Neural progenitor cell (in vitro differentiated cells): ENCODE data around the gene TTYH1. TPM values are rescaled to one million over a fixed set of nuclear protein-coding genes. Genes with fewer than 3 reads are reported as not detected.

Experiments used
- DNase-seq: peaks from one replicate; pipeline ENCODE4 v3.0.0-alpha.2; 2016; ENCODE audit warnings: low spot score
- H2AFZ ChIP-seq: fragments of 200-600 bp; sonication (generic); replicated peaks from 2 replicates; pipeline ENCODE4 v1.6.1; 2016; ENCODE audit warnings: antibody characterized with exemption
- H3F3A ChIP-seq: fragments of 200-600 bp; sonication (generic); 2 replicates; pipeline ENCODE4 v1.6.1; 2016; ENCODE audit warnings: antibody characterized with exemption, low read depth
- H3K27ac ChIP-seq: fragments of 200-600 bp; sonication (generic); 2 replicates; pipeline ENCODE4 v1.5.1; 2016; ENCODE audit warnings: mild to moderate bottlenecking
- H3K27me3 ChIP-seq: fragments of 200-600 bp; sonication (generic); 2 replicates; pipeline ENCODE4 v1.6.1; 2016; ENCODE audit warnings: mild to moderate bottlenecking, moderate library complexity
- H3K36me3 ChIP-seq: fragments of 200-600 bp; sonication (generic); 2 replicates; pipeline ENCODE4 v1.5.1; 2016
- H3K4me1 ChIP-seq: fragments of 200-600 bp; sonication (generic); 2 replicates; pipeline ENCODE4 v1.6.1; 2016; ENCODE audit warnings: mixed run types
- H3K4me2 ChIP-seq: fragments of 200-600 bp; sonication (generic); 2 replicates; pipeline ENCODE4 v1.6.1; 2016
- H3K4me3 ChIP-seq: fragments of 200-600 bp; sonication (generic); 2 replicates; pipeline ENCODE4 v1.5.1; 2016
- H3K79me2 ChIP-seq: fragments of 200-600 bp; sonication (generic); 2 replicates; pipeline ENCODE4 v1.6.1; 2016; ENCODE audit warnings: low read depth
- H3K9ac ChIP-seq: fragments of 200-600 bp; sonication (generic); 2 replicates; pipeline ENCODE4 v1.6.1; 2016
- H3K9me3 ChIP-seq: fragments of 200-600 bp; sonication (generic); 2 replicates; pipeline ENCODE4 v1.5.1; 2016; ENCODE audit warnings: low read depth
- H4K20me1 ChIP-seq: fragments of 200-600 bp; sonication (generic); 2 replicates; pipeline ENCODE4 v1.6.1; 2016; ENCODE audit warnings: low read depth
- H3K27ac Mint-ChIP-seq: 3 replicates; pipeline ENCODE4 v1.8.0; 2021; ENCODE audit warnings: mixed read lengths
- H3K27me3 Mint-ChIP-seq: 2 replicates; pipeline ENCODE4 v1.8.0; 2022; ENCODE audit warnings: low read depth, mild to moderate bottlenecking, inconsistent platforms, moderate library complexity, mixed read lengths; ENCODE audit not compliant: insufficient read depth
- H3K36me3 Mint-ChIP-seq: 3 replicates; pipeline ENCODE4 v1.8.0; 2021; ENCODE audit warnings: mixed read lengths
- H3K4me1 Mint-ChIP-seq: 3 replicates; pipeline ENCODE4 v1.8.0; 2021; ENCODE audit warnings: mixed read lengths
- H3K4me3 Mint-ChIP-seq: 3 replicates; pipeline ENCODE4 v1.8.0; 2021; ENCODE audit warnings: mild to moderate bottlenecking, moderate library complexity, mixed read lengths
- H3K9me3 Mint-ChIP-seq: 3 replicates; pipeline ENCODE4 v1.8.0; 2020; ENCODE audit warnings: mixed read lengths
- EZH2 ChIP-seq: fragments of 200-600 bp; sonication (generic); IDR thresholded peaks from 2 replicates; pipeline ENCODE4 v1.6.1; 2017; ENCODE audit warnings: antibody characterized with exemption, mild to moderate bottlenecking, moderate library complexity
- EZH2phosphoT487 ChIP-seq: fragments of 200-600 bp; sonication (generic); IDR thresholded peaks from 2 replicates; pipeline ENCODE4 v1.6.1; 2017; ENCODE audit warnings: antibody characterized with exemption
- total RNA-seq: library from RNA; depleted of rRNA; stranded (reverse); fragments of >200 nt; gene quantifications from 2 replicates; pipeline ENCODE4 v1.2.3, GENCODE V29; 2015; ENCODE audit warnings: low replicate concordance
- TF ChIP-seq, protein P1 (sequence below): fragments of 200-600 bp; sonication (generic); IDR thresholded peaks from 2 replicates; pipeline ENCODE4 v1.5.1; 2017; ENCODE audit warnings: antibody characterized with exemption, mild to moderate bottlenecking

The TTYH1 gene
- total RNA-seq, 1 donor from 2014 or later: 34.2 TPM

DNA sequence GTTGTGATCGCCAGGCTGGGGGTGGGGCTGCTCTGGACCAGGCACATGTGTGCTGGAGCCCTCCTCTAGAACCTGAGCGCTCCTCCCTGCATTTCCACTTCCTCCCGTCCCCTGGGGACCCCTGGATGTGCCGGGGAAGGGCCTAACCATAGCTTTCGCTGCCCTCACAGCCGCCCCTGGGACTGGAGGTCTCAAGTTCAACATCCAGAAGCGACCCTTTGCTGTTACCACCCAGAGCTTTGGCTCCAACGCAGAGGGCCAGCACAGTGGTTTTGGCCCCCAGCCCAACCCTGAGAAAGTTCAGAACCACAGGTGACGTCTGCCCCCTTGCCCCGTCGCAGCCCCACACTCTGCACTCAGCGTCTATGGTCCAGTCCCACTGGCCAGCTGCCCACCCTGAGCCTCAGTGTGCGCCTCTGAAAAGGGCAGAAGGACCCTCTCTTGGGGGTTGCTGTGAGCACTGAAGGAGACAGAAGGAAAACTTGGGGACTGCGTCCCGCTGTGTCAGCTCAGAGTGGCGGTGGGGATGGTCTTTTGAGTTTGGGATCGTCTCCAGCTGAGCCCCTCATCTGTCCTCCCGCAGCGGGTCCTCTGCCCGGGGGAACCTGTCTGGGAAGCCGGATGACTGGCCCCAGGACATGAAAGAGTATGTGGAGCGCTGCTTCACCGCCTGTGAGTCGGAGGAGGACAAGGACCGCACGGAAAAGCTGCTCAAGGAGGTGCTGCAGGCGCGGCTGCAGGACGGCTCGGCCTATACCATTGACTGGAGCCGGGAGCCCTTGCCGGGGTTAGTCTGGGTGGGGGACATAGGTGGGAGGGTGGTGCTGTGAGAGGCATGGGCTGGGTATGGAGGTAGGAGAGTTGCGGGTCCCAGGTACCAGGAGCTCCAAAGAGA lies 39.8 kb downstream of the TTYH1 start:
- H3F3A ChIP-seq: no peaks in the 10 kb centered on the region
- H3K27me3 Mint-ChIP-seq: peaks cover 8% of the 10 kb centered on the region
- no peak overlapping the region for H2AFZ ChIP-seq
- peaks cover 78% of the 10 kb centered on the region for H4K20me1 ChIP-seq
- no peak for DNase-seq
- H3K9ac ChIP-seq: no peak overlapping the region
- H3K79me2 ChIP-seq: peaks cover 35% of the 10 kb centered on the region
- no peak overlapping the region for H3K27ac Mint-ChIP-seq
- H3K27ac ChIP-seq: no peak overlapping the region
- no peaks in the 10 kb centered on the region for H3K9me3 Mint-ChIP-seq
- H3K4me3 ChIP-seq: no peak overlapping the region
- no peaks in the 10 kb centered on the region for H3K4me1 ChIP-seq
- TF ChIP-seq EZH2phosphoT487: no peak
- TF ChIP-seq, protein P1, sequence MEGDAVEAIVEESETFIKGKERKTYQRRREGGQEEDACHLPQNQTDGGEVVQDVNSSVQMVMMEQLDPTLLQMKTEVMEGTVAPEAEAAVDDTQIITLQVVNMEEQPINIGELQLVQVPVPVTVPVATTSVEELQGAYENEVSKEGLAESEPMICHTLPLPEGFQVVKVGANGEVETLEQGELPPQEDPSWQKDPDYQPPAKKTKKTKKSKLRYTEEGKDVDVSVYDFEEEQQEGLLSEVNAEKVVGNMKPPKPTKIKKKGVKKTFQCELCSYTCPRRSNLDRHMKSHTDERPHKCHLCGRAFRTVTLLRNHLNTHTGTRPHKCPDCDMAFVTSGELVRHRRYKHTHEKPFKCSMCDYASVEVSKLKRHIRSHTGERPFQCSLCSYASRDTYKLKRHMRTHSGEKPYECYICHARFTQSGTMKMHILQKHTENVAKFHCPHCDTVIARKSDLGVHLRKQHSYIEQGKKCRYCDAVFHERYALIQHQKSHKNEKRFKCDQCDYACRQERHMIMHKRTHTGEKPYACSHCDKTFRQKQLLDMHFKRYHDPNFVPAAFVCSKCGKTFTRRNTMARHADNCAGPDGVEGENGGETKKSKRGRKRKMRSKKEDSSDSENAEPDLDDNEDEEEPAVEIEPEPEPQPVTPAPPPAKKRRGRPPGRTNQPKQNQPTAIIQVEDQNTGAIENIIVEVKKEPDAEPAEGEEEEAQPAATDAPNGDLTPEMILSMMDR: no peak
- TF ChIP-seq EZH2: no peak
- H3K27me3 ChIP-seq: no peaks in the 10 kb centered on the region
- no peaks in the 10 kb centered on the region for H3K36me3 ChIP-seq
- H3K4me2 ChIP-seq: no peak overlapping the region
- peaks cover 37% of the 10 kb centered on the region for H3K36me3 Mint-ChIP-seq
- peak overlapping the region; percentile 8 for H3K4me3 Mint-ChIP-seq
- peaks cover 13% of the 10 kb centered on the region for H3K4me1 Mint-ChIP-seq
- H3K9me3 ChIP-seq: no peaks in the 10 kb centered on the region

DNA sequence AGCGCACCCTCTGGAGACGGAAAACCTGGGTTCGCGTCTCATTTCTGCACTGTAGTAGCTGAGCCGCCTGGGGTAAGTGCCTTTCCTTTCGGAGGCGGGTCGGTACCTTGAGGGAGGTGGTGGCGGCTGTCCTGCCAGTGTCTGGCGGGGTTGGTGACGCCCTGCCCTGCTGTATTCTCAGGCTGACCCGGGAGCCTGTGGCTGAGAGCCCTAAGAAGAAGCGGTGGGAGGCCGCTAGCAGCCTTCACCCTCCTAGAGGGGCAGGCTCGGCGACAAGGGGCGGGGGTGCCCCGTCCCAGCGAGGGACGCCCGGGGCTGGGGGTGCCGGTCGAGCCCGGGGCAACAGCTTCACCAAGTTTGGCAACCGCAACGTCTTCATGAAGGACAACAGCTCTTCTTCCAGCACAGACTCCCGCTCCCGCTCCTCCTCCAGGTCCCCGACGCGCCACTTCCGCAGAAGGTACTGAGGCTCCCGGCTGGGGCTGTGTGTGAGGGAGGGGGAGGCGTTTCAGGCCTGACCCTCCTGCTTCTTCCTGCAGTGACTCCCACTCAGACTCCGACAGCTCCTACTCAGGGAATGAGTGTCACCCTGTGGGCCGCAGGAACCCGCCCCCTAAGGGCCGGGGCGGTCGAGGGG lies 40.6 kb downstream of the TTYH1 start:
- Mint-ChIP-seq H3K4me3 (no peak overlapping the region), H3K9me3 (no peaks in the 10 kb centered on the region), H3K27me3 (peaks cover 8% of the 10 kb centered on the region), H3K36me3 (peaks cover 35% of the 10 kb centered on the region), H3K4me1 (peaks cover 5% of the 10 kb centered on the region), H3K27ac (no peak overlapping the region)
- H3K79me2 ChIP-seq: peaks cover 26% of the 10 kb centered on the region
- no peaks in the 10 kb centered on the region for H3K36me3 ChIP-seq
- H4K20me1 ChIP-seq: peaks cover 77% of the 10 kb centered on the region
- no peaks in the 10 kb centered on the region for H3K27me3 ChIP-seq
- no peaks in the 10 kb centered on the region for H3K9me3 ChIP-seq
- no peak for DNase-seq
- no peaks in the 10 kb centered on the region for H3K4me1 ChIP-seq
- TF ChIP-seq, protein P1: no peak
- TF ChIP-seq EZH2: no peak
- TF ChIP-seq EZH2phosphoT487: no peak
- no peak overlapping the region for H3K27ac ChIP-seq
- H3F3A ChIP-seq: peaks cover 4% of the 10 kb centered on the region
- no peak overlapping the region for H2AFZ ChIP-seq
- H3K4me3 ChIP-seq: no peak overlapping the region
- no peak overlapping the region for H3K4me2 ChIP-seq
- no peak overlapping the region for H3K9ac ChIP-seq

DNA sequence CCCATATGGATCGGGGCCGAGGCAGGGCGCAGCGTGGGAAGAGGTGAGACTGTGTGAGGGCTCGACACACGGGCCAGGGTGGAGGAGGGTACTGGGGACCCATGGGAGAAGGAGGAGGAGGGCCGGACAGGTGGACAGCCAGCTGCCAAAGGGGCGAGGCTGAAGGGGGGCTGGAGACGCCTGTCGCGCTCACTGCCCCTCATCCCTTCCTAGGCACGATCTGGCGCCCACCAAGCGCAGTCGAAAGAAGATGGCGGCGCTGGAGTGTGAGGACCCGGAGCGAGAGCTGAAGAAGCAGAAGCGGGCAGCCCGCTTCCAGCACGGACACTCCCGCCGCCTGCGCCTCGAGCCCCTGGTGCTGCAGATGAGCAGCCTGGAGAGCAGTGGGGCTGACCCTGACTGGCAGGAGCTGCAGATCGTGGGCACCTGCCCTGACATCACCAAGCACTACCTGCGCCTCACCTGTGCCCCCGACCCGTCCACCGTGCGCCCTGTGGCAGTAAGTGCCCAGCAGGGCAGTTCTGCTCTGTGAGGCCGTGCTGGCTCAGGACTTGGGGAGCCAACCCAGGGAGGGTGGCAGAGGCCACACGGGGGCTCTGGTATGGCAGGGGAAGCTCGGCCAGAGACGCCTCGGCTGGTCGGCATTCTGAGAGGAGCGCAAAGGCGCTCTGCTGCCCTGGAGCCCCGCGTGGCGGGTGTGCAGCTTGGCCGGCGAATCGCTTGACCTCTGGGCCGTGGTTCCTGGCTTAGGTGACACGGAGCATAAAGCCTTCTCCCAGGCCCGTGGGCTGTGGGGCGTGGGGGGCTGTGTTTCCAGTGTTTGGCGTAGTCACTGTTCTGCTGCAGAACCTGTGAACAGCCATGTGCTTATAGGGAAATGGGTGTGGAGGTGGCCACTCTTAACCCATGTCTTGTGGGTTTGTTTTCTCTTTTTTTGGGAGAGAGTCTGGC lies 41.4 kb downstream of the TTYH1 start:
- Histone ChIP-seq H3K4me1 (no peaks in the 10 kb centered on the region), H2AFZ (no peak overlapping the region), H3K4me2 (no peak overlapping the region), H3K4me3 (no peak overlapping the region), H3K9me3 (no peaks in the 10 kb centered on the region), H3K9ac (no peak overlapping the region), H3K79me2 (peaks cover 18% of the 10 kb centered on the region), H3F3A (peaks cover 7% of the 10 kb centered on the region), H3K36me3 (no peaks in the 10 kb centered on the region), H3K27me3 (no peaks in the 10 kb centered on the region), H4K20me1 (peaks cover 75% of the 10 kb centered on the region), H3K27ac (no peak overlapping the region)
- peaks cover 8% of the 10 kb centered on the region for H3K27me3 Mint-ChIP-seq
- H3K4me3 Mint-ChIP-seq: no peak overlapping the region
- no peak for TF ChIP-seq EZH2
- TF ChIP-seq, protein P1: no peak
- no peak for TF ChIP-seq EZH2phosphoT487
- peaks cover 2% of the 10 kb centered on the region for H3K4me1 Mint-ChIP-seq
- DNase-seq: no peak
- H3K9me3 Mint-ChIP-seq: no peaks in the 10 kb centered on the region
- H3K36me3 Mint-ChIP-seq: peaks cover 29% of the 10 kb centered on the region
- H3K27ac Mint-ChIP-seq: no peak overlapping the region
